Gastrocnemius medialis (tissue), 4 donors: ENCODE measurements around the gene PRRT1B.

Experiments
- CTCF ChIP-seq, 5 experiments: fragments of 450-650 bp in 3 of 5; fragments of 200-600 bp in 2 of 5; sonication (generic) in 2 of 5; IDR thresholded peaks in 4 of 5; conservative IDR thresholded peaks in 1 of 5; 1 replicate in 4 of 5; 2 replicates in 1 of 5; pipeline ENCODE4 v1.5.1; 2016 to 2019; ENCODE audit warnings: antibody characterized with exemption in 5 of 5, mild to moderate bottlenecking in 3 of 5, moderate library complexity in 3 of 5
- POLR2A ChIP-seq, 2 donors: fragments of 450-650 bp; IDR thresholded peaks; one replicate each; pipeline ENCODE4 v1.6.1; 2017; ENCODE audit warnings: antibody characterized with exemption in 2 of 2, mild to moderate bottlenecking in 2 of 2, moderate library complexity in 2 of 2

- TF ChIP-seq CTCF (IDR thresholded peaks at IDR 0.05 in 4 of 5, conservative IDR thresholded peaks at IDR 0.05 in 1 of 5) (no peak), POLR2A (IDR thresholded peaks at IDR 0.05) (no peak)
Observed at GRCh38 chr9:131577005-131578000, 32.0 kb downstream of the PRRT1B start.
